OCI-LY7 (cell line): ENCODE results near the gene SPACDR.

Experiments
- CTCF ChIP-seq: fragments of 200-600 bp; sonication (generic); conservative IDR thresholded peaks from 2 replicates; pipeline ENCODE4 v1.5.1; 2014; ENCODE audit warnings: mild to moderate bottlenecking, antibody characterized with exemption, low read length, moderate library complexity, mixed read lengths
- EZH2phosphoT487 ChIP-seq: fragments of 200-600 bp; sonication (generic); IDR thresholded peaks from 2 replicates; pipeline ENCODE4 v1.6.1; 2018; ENCODE audit warnings: low read depth, borderline replicate concordance, mild to moderate bottlenecking, mixed run types, antibody characterized with exemption, low read length, moderate library complexity, mixed read lengths

- no peak for TF ChIP-seq CTCF
- no peak for TF ChIP-seq EZH2phosphoT487
These were observed 20.6 kb upstream of the SPACDR start for GRCh38 chr7:100484673-100485045.
